KBM-7 (cell line): ENCODE measurements around the gene KCTD6.
"Not testable (repeated sequence)": the region's sequence is repeated elsewhere in the genome, so short reads cannot be mapped to it uniquely, and the experiment has no call there.

ENCODE experiments used
- DNase-seq: peaks from one replicate; pipeline ENCODE4 v3.0.0-alpha.2; 2015
- in situ Hi-C: fragments of 300-500 bp; cut with MboI; formaldehyde crosslinking; loops from 2 replicates; pipeline ENCODE4 v1.14.3; 2020; ENCODE audit warnings: low sequenced_read_pairs, low pct_unique_long_range_greater_than_20kb, mixed read lengths

The KCTD6 gene

GRCh38 chr3:58520403-58521335, 28.8 kb downstream of the KCTD6 start:
- DNase-seq: peak; percentile 74
- in situ Hi-C loops: no loop called here

GRCh38 chr3:58521336-58521670, 29.4 kb downstream of the KCTD6 start:
- in situ Hi-C loops: no loop called here
- DNase-seq: no peak

- DNase-seq: no peak
- in situ Hi-C loops: no loop called here
Observed at GRCh38 chr3:58521917-58522631, 30.2 kb downstream of the KCTD6 start.

GRCh38 chr3:58522759-58523425, 31.0 kb downstream of the KCTD6 start:
- DNase-seq: no peak
- in situ Hi-C loops: no loop called here

GRCh38 chr3:58524326-58524888, 32.5 kb downstream of the KCTD6 start:
- in situ Hi-C loops: no loop called here

GRCh38 chr3:58526515-58526957, 34.6 kb downstream of the KCTD6 start:
- in situ Hi-C loops: loop anchor here (25.0 kb wide), 3 partner anchors 89 to 339 kb away; partner anchors contain the start of genes HTD2, PDHB and RPP14
- peak; percentile 39 for DNase-seq

More at GRCh38 chr3:58524326-58524888, 32.5 kb downstream of the KCTD6 start:
- DNase-seq: no peak

GRCh38 chr3:58527440-58527839, 35.5 kb downstream of the KCTD6 start:
- in situ Hi-C loops: loop anchor here (25.0 kb wide), 3 partner anchors 90 to 340 kb away; partner anchors contain the start of genes HTD2, PDHB and RPP14
- not testable (repeated sequence) for DNase-seq

- peak; percentile 23 for DNase-seq
- in situ Hi-C loops: loop anchor here (25.0 kb wide), 3 partner anchors 91 to 341 kb away; partner anchors contain the start of genes HTD2, PDHB and RPP14
Observed at GRCh38 chr3:58528629-58529028, 36.7 kb downstream of the KCTD6 start.

GRCh38 chr3:58529516-58530353, 37.8 kb downstream of the KCTD6 start:
- DNase-seq: peak; percentile 43
- in situ Hi-C loops: loop anchor here (25.0 kb wide), 3 partner anchors 92 to 342 kb away; partner anchors contain the start of genes HTD2, PDHB and RPP14

GRCh38 chr3:58530354-58530865, 38.5 kb downstream of the KCTD6 start:
- DNase-seq: no peak
- in situ Hi-C loops: loop anchor here (25.0 kb wide), 3 partner anchors 93 to 343 kb away; partner anchors contain the start of genes HTD2, PDHB and RPP14

GRCh38 chr3:58531555-58531954, 39.7 kb downstream of the KCTD6 start:
- in situ Hi-C loops: loop anchor here (25.0 kb wide), 3 partner anchors 94 to 344 kb away; partner anchors contain the start of genes HTD2, PDHB and RPP14
- DNase-seq: no peak

- in situ Hi-C loops: loop anchor here (25.0 kb wide), 3 partner anchors 95 to 345 kb away; partner anchors contain the start of genes HTD2, PDHB and RPP14
Observed at GRCh38 chr3:58531956-58532355, 40.1 kb downstream of the KCTD6 start.

GRCh38 chr3:58532794-58533220, 40.9 kb downstream of the KCTD6 start:
- in situ Hi-C loops: loop anchor here (25.0 kb wide), 3 partner anchors 96 to 346 kb away; partner anchors contain the start of genes HTD2, PDHB and RPP14
- DNase-seq: peak; percentile 85

More at GRCh38 chr3:58531956-58532355, 40.1 kb downstream of the KCTD6 start:
- DNase-seq: no peak

- in situ Hi-C loops: loop anchor here (25.0 kb wide), 3 partner anchors 98 to 348 kb away; partner anchors contain the start of genes HTD2, PDHB and RPP14
- DNase-seq: no peak
Observed at GRCh38 chr3:58534592-58535494, 42.9 kb downstream of the KCTD6 start.

GRCh38 chr3:58535531-58536500, 43.9 kb downstream of the KCTD6 start:
- in situ Hi-C loops: loop anchor here (25.0 kb wide), 3 partner anchors 99 to 349 kb away; partner anchors contain the start of genes HTD2, PDHB and RPP14
- DNase-seq: peak; percentile 38
